ENCODE results near the gene HLX.

Gene HLX

GRCh38 chr1:220882061-220882891 lies 3.0 kb downstream of the HLX start:
- DNase-seq: no peak

GRCh38 chr1:220884109-220884980 lies 5.1 kb downstream of the HLX start:
- no peak for DNase-seq

- no peak for DNase-seq
Observed at GRCh38 chr1:220884981-220885918, 6.0 kb downstream of the HLX start.

- DNase-seq: no peak
Observed at GRCh38 chr1:220885971-220886370, 6.7 kb downstream of the HLX start.

- no peak for DNase-seq
Observed at GRCh38 chr1:220886470-220887201, 7.4 kb downstream of the HLX start.

- no peak for DNase-seq
Observed at GRCh38 chr1:220887202-220887519, 7.9 kb downstream of the HLX start.

- no peak for DNase-seq
Observed at GRCh38 chr1:220887520-220888416, 8.5 kb downstream of the HLX start.

- no peak for DNase-seq
Observed at GRCh38 chr1:220888417-220888986, 9.3 kb downstream of the HLX start.

GRCh38 chr1:220889333-220889732 lies 10.1 kb downstream of the HLX start:
- DNase-seq: no peak

GRCh38 chr1:220889848-220890287 lies 10.6 kb downstream of the HLX start:
- no peak for DNase-seq

- no peak for DNase-seq
Observed at GRCh38 chr1:220890602-220891001, 11.4 kb downstream of the HLX start.

- no peak for DNase-seq
Observed at GRCh38 chr1:220891224-220892085, 12.2 kb downstream of the HLX start.

- no peak for DNase-seq
Observed at GRCh38 chr1:220892086-220892376, 12.8 kb downstream of the HLX start.

- DNase-seq: no peak
Observed at GRCh38 chr1:220892997-220893700, 13.9 kb downstream of the HLX start.

GRCh38 chr1:220893701-220894024 lies 14.4 kb downstream of the HLX start:
- DNase-seq: no peak

- DNase-seq: no peak
Observed at GRCh38 chr1:220894025-220894923, 15.0 kb downstream of the HLX start.

GRCh38 chr1:220894924-220895256 lies 15.6 kb downstream of the HLX start:
- DNase-seq: no peak

- no peak for DNase-seq
Observed at GRCh38 chr1:220895412-220895946, 16.2 kb downstream of the HLX start.

Measured in NCI-H510A treated with DMSO at 0.1 percent for 48 hours (cell line).